H1 (cell line): ENCODE results near the gene NAGLU.

Experiments used
- ATF3 ChIP-seq: IDR thresholded peaks from 2 replicates; pipeline ENCODE4 v1.6.1; 2011; ENCODE audit warnings: low read depth, mild to moderate bottlenecking, low read length; ENCODE audit not compliant: insufficient read depth
- CTCF ChIP-seq, 3 experiments: IDR thresholded peaks; 1 replicate in 2 of 3; 2 replicates in 1 of 3; pipeline versions ENCODE4 v1.5.1 to v1.6.1; 2011; ENCODE audit warnings: low read length in 3 of 3, mild to moderate bottlenecking in 3 of 3, inconsistent platforms in 2 of 3, low read depth in 1 of 3, moderate library complexity in 1 of 3; ENCODE audit not compliant: insufficient read depth in 1 of 3; ENCODE audit errors: control extremely low read depth in 1 of 3
- E2F6 ChIP-seq: IDR thresholded peaks from 2 replicates; pipeline ENCODE4 v1.6.1; 2012; ENCODE audit warnings: inconsistent platforms
- EP300 ChIP-seq, 2 experiments: IDR thresholded peaks; 1 replicate in 1 of 2; 2 replicates in 1 of 2; pipeline ENCODE4 v1.6.1; 2011 to 2012; ENCODE audit warnings: low read depth in 2 of 2, low read length in 2 of 2, mild to moderate bottlenecking in 2 of 2, borderline replicate concordance in 1 of 2, inconsistent platforms in 1 of 2, moderate library complexity in 1 of 2
- EZH2 ChIP-seq: fragments of 200-600 bp; sonication (generic); IDR thresholded peaks from 2 replicates; pipeline ENCODE4 v1.7.1; 2012; ENCODE audit warnings: low read depth, mild to moderate bottlenecking, moderate library complexity, low read length, inconsistent platforms; ENCODE audit not compliant: severe bottlenecking
- GABPA ChIP-seq: IDR thresholded peaks from 2 replicates; pipeline ENCODE4 v1.6.1; 2011; ENCODE audit warnings: mild to moderate bottlenecking, low read length, moderate library complexity, borderline replicate concordance; ENCODE audit not compliant: insufficient read depth
- GTF2F1 ChIP-seq: IDR thresholded peaks from 2 replicates; pipeline ENCODE4 v1.6.1; 2012; ENCODE audit warnings: low read depth, low read length, improper control_type of control experiment, borderline replicate concordance
- POLR2A ChIP-seq, 2 experiments: IDR thresholded peaks; 1 replicate in 1 of 2; 2 replicates in 1 of 2; pipeline ENCODE4 v1.6.1; 2011; ENCODE audit warnings: low read depth in 2 of 2, low read length in 2 of 2, mild to moderate bottlenecking in 2 of 2; ENCODE audit errors: control extremely low read depth in 1 of 2
- POLR2AphosphoS5 ChIP-seq: IDR thresholded peaks from 2 replicates; pipeline ENCODE4 v1.6.1; 2011; ENCODE audit warnings: low read depth, low read length
- RAD21 ChIP-seq, 2 experiments: IDR thresholded peaks in 1 of 2; conservative IDR thresholded peaks in 1 of 2; 2 replicates each; pipeline ENCODE4 v1.6.1; 2011; ENCODE audit warnings: low read depth in 2 of 2, low read length in 2 of 2, improper control_type of control experiment in 1 of 2, inconsistent platforms in 1 of 2, mild to moderate bottlenecking in 1 of 2, moderate library complexity in 1 of 2
- SRF ChIP-seq: IDR thresholded peaks from 2 replicates; pipeline ENCODE4 v1.6.1; 2011; ENCODE audit warnings: mild to moderate bottlenecking, low read depth, low read length, moderate library complexity
- TAF7 ChIP-seq: optimal IDR thresholded peaks from 2 replicates; pipeline ENCODE3; 2011; ENCODE audit warnings: low read depth, mild to moderate bottlenecking, inconsistent platforms, low read length, moderate library complexity, borderline replicate concordance
- YY1 ChIP-seq: IDR thresholded peaks from 2 replicates; pipeline ENCODE4 v1.6.1; 2011; ENCODE audit warnings: low read depth, mild to moderate bottlenecking, low read length

- TF ChIP-seq ATF3: no peak
- no peak for TF ChIP-seq TAF7
- no peak for TF ChIP-seq CTCF (IDR thresholded peaks at IDR 0.05; ENCODE audit: control extremely low read depth in 1 of 3, insufficient read depth in 1 of 3, low read depth in 1 of 3, low read length in 3 of 3)
- TF ChIP-seq GTF2F1: no peak
- TF ChIP-seq GABPA: no peak
- no peak for TF ChIP-seq POLR2AphosphoS5
- no peak for TF ChIP-seq EZH2
- TF ChIP-seq EP300 (IDR thresholded peaks at IDR 0.05; ENCODE audit: borderline replicate concordance in 1 of 2, low read depth in 2 of 2, low read length in 2 of 2): no peak
- no peak for TF ChIP-seq YY1
- no peak for TF ChIP-seq RAD21 (IDR thresholded peaks at IDR 0.05 in 1 of 2, conservative IDR thresholded peaks at IDR 0.05 in 1 of 2; ENCODE audit: low read depth in 2 of 2, low read length in 2 of 2)
- no peak for TF ChIP-seq E2F6
- no peak for TF ChIP-seq POLR2A (IDR thresholded peaks at IDR 0.05; ENCODE audit: control extremely low read depth in 1 of 2, low read depth in 2 of 2, low read length in 2 of 2)
- no peak for TF ChIP-seq SRF
Measured at GRCh38 chr17:42509409-42509808, 26.6 kb upstream of the NAGLU start.
